Measurements from ENCODE around the gene NR4A2.

Gene NR4A2

GRCh38 chr2:156279446-156280150, 52.9 kb downstream of the NR4A2 start:
- TF ChIP-seq CTCF (conservative IDR thresholded peaks at IDR 0.05; ENCODE audit: control insufficient read depth, insufficient read depth, low read depth, low read length), result no peak
- DNase-seq (ENCODE audit: low read depth), result no peak
- no peak overlapping the region for H3K4me3 ChIP-seq (ENCODE audit: control insufficient read depth, low read depth, low read length)
